ENCODE measurements around the gene TEX28. TPM values are rescaled to one million over a fixed set of nuclear protein-coding genes. Genes with fewer than 3 reads are reported as not detected.
"Not testable (repeated sequence)": the region's sequence is repeated elsewhere in the genome, so short reads cannot be mapped to it uniquely, and the experiment has no call there.

The TEX28 gene
- not detected for total RNA-seq
- long read RNA-seq: 0 reads

GRCh38 chrX:154294791-154295574 is at the start of gene TEX28:
TSS of gene TEX28 (minus strand) at chrX:154295124. CDS start at chrX:154292117, 3,007 bp downstream.
- peak in 1 of 3 donors; percentile 16 for DNase-seq
- H3K27ac ChIP-seq: no peak within 1 kb of the TSS
- no peak for ATAC-seq
- no peak within 1 kb of the TSS for H3K4me3 ChIP-seq
- no peak for TF ChIP-seq POLR2A (IDR thresholded peaks at IDR 0.05)
- no peak for TF ChIP-seq CTCF (IDR thresholded peaks at IDR 0.05)
- no peaks in the 10 kb centered on the region for H3K27me3 ChIP-seq
- H3K4me1 ChIP-seq: no peaks in the 10 kb centered on the region
- H3K9me3 ChIP-seq: no peaks in the 10 kb centered on the region
- intact Hi-C loops (cut with DNase I): no loop called here
- no peaks in the 10 kb centered on the region for H3K36me3 ChIP-seq
- WGBS (ENCODE audit: insufficient coverage, low coverage, low lambda C conversion rate, missing lambda C conversion rate): 90% methylated on average over 15 of the region's 39 CpGs

GRCh38 chrX:154343620-154344019 is 48.7 kb upstream of the TEX28 start:
- DNase-seq; H3K4me1 ChIP-seq; H3K27ac ChIP-seq; H3K4me3 ChIP-seq; H3K9me3 ChIP-seq; intact Hi-C loops (cut with DNase I); H3K27me3 ChIP-seq; H3K36me3 ChIP-seq: not testable (repeated sequence)
- ATAC-seq: peak; percentile 16 to 52 (median 32)
- no CpG with 5 or more reads among the region's 20 CpGs for WGBS (ENCODE audit: insufficient coverage, low coverage, low lambda C conversion rate, missing lambda C conversion rate)

GRCh38 chrX:154343063-154343462 is 48.1 kb upstream of the TEX28 start:
- ATAC-seq: peak in 3 of 4 donors; percentile 0 to 27 (median 4)
- H3K27ac ChIP-seq; H3K4me3 ChIP-seq; H3K27me3 ChIP-seq; DNase-seq; intact Hi-C loops (cut with DNase I); H3K36me3 ChIP-seq; H3K4me1 ChIP-seq; H3K9me3 ChIP-seq: not testable (repeated sequence)
- whole genome bisulfite sequencing (ENCODE audit: insufficient coverage, low coverage, low lambda C conversion rate, missing lambda C conversion rate): no CpG with 5 or more reads among the region's 16 CpGs

GRCh38 chrX:154341399-154342298 is 46.7 kb upstream of the TEX28 start:
- H3K9me3 ChIP-seq; H3K27me3 ChIP-seq; H3K27ac ChIP-seq; H3K4me3 ChIP-seq; H3K4me1 ChIP-seq; H3K36me3 ChIP-seq; intact Hi-C loops (cut with DNase I): not testable (repeated sequence)
- DNase-seq (peak in 1 of 3 donors; percentile 7), ATAC-seq (peak; percentile 82 to 93 (median 90))
- no CpG with 5 or more reads among the region's 115 CpGs for WGBS (ENCODE audit: insufficient coverage, low coverage, low lambda C conversion rate, missing lambda C conversion rate)

- no peaks in the 10 kb centered on the region for H3K4me1 ChIP-seq
- no peak for TF ChIP-seq POLR2A (IDR thresholded peaks at IDR 0.05)
- no peak for TF ChIP-seq CTCF (IDR thresholded peaks at IDR 0.05)
- ATAC-seq (no peak), DNase-seq (peak in 1 of 3 donors; percentile 28)
- 73% methylated on average over 9 of the region's 10 CpGs for WGBS (ENCODE audit: insufficient coverage, low coverage, low lambda C conversion rate, missing lambda C conversion rate)
- H3K27ac ChIP-seq: no peak overlapping the region
- H3K4me3 ChIP-seq: no peak overlapping the region
- intact Hi-C loops (cut with DNase I): no loop called here
- H3K36me3 ChIP-seq: no peaks in the 10 kb centered on the region
- no peaks in the 10 kb centered on the region for H3K9me3 ChIP-seq
- H3K27me3 ChIP-seq: no peaks in the 10 kb centered on the region
Measured at GRCh38 chrX:154334496-154334895, 39.6 kb upstream of the TEX28 start.

- H3K4me3 ChIP-seq: no peak overlapping the region
- intact Hi-C loops (cut with DNase I): no loop called here
- H3K27ac ChIP-seq: no peak overlapping the region
- no peaks in the 10 kb centered on the region for H3K27me3 ChIP-seq
- TF ChIP-seq POLR2A (IDR thresholded peaks at IDR 0.05): no peak
- no peak for TF ChIP-seq CTCF (IDR thresholded peaks at IDR 0.05)
- WGBS (ENCODE audit: insufficient coverage, low coverage, low lambda C conversion rate, missing lambda C conversion rate): 62% methylated on average over 3 of the region's 6 CpGs
- no peaks in the 10 kb centered on the region for H3K9me3 ChIP-seq
- ATAC-seq (peak in 1 of 4 donors; percentile 34), DNase-seq (peak in 1 of 3 donors; percentile 39)
- H3K4me1 ChIP-seq: no peaks in the 10 kb centered on the region
- no peaks in the 10 kb centered on the region for H3K36me3 ChIP-seq
Measured at GRCh38 chrX:154333837-154334271, 38.9 kb upstream of the TEX28 start.

Measured in right lobe of liver (tissue), 6 donors.